Progenitor cell of endocrine pancreas (in vitro differentiated cells): ENCODE results near the gene PCYOX1L. TPM values are rescaled to one million over a fixed set of nuclear protein-coding genes. Genes with fewer than 3 reads are reported as not detected.

Source experiments
- DNase-seq: peaks from one replicate; pipeline ENCODE4 v3.0.0; 2021; ENCODE audit warnings: low spot score; ENCODE audit not compliant: unreplicated experiment
- H3K27ac Mint-ChIP-seq: 2 replicates; pipeline ENCODE4 v1.8.0; 2021; ENCODE audit warnings: mild to moderate bottlenecking, moderate library complexity, mixed read lengths
- H3K27me3 Mint-ChIP-seq: 2 replicates; pipeline ENCODE4 v1.8.0; 2021; ENCODE audit warnings: mixed read lengths
- H3K36me3 Mint-ChIP-seq: 2 replicates; pipeline ENCODE4 v1.8.0; 2022; ENCODE audit warnings: mixed read lengths; ENCODE audit not compliant: insufficient read depth
- H3K4me1 Mint-ChIP-seq: 2 replicates; pipeline ENCODE4 v1.8.0; 2021; ENCODE audit warnings: low read depth, mixed read lengths
- H3K4me3 Mint-ChIP-seq: 2 replicates; pipeline ENCODE4 v1.8.0; 2021; ENCODE audit warnings: low read depth, mild to moderate bottlenecking, moderate library complexity, mixed read lengths
- H3K9me3 Mint-ChIP-seq: 2 replicates; pipeline ENCODE4 v1.8.0; 2021; ENCODE audit warnings: low read depth, mixed read lengths
- CTCF ChIP-seq: fragments of 200-600 bp; sonication (generic); IDR thresholded peaks from one replicate; pipeline ENCODE4 v1.5.0; 2021; ENCODE audit warnings: antibody characterized with exemption, mild to moderate bottlenecking; ENCODE audit not compliant: unreplicated experiment
- total RNA-seq: library from RNA; stranded (reverse); gene quantifications from 2 replicates; pipeline ENCODE4 v1.2.1, GENCODE V29; 2021

PCYOX1L gene
- total RNA-seq, 1 donor from 2014 or later = 20.6 TPM

- no peaks in the 10 kb centered on the region for H3K27me3 Mint-ChIP-seq
- no peaks in the 10 kb centered on the region for H3K36me3 Mint-ChIP-seq
- H3K4me3 Mint-ChIP-seq = no peak overlapping the region
- no peaks in the 10 kb centered on the region for H3K9me3 Mint-ChIP-seq
- no peak for TF ChIP-seq CTCF
- H3K27ac Mint-ChIP-seq = no peak overlapping the region
- no peak for DNase-seq
- peaks cover 2% of the 10 kb centered on the region for H3K4me1 Mint-ChIP-seq
Measured at GRCh38 chr5:149379818-149380374, 22.1 kb downstream of the PCYOX1L start.

GRCh38 chr5:149380466-149381121 is 22.7 kb downstream of the PCYOX1L start:
- no peak overlapping the region for H3K27ac Mint-ChIP-seq
- peaks cover 2% of the 10 kb centered on the region for H3K4me1 Mint-ChIP-seq
- DNase-seq = no peak
- no peak overlapping the region for H3K4me3 Mint-ChIP-seq
- no peak for TF ChIP-seq CTCF
- H3K9me3 Mint-ChIP-seq = no peaks in the 10 kb centered on the region
- no peaks in the 10 kb centered on the region for H3K36me3 Mint-ChIP-seq
- no peaks in the 10 kb centered on the region for H3K27me3 Mint-ChIP-seq

- H3K9me3 Mint-ChIP-seq = no peaks in the 10 kb centered on the region
- DNase-seq = no peak
- no peak overlapping the region for H3K4me3 Mint-ChIP-seq
- no peaks in the 10 kb centered on the region for H3K36me3 Mint-ChIP-seq
- no peaks in the 10 kb centered on the region for H3K27me3 Mint-ChIP-seq
- no peak overlapping the region for H3K27ac Mint-ChIP-seq
- peaks cover 2% of the 10 kb centered on the region for H3K4me1 Mint-ChIP-seq
- TF ChIP-seq CTCF = no peak
Measured at GRCh38 chr5:149381261-149381985, 23.6 kb downstream of the PCYOX1L start.

- H3K36me3 Mint-ChIP-seq = no peaks in the 10 kb centered on the region
- peak; percentile 76 for DNase-seq
- peak; percentile 92 for TF ChIP-seq CTCF
- peaks cover 2% of the 10 kb centered on the region for H3K4me1 Mint-ChIP-seq
- H3K27me3 Mint-ChIP-seq = no peaks in the 10 kb centered on the region
- H3K27ac Mint-ChIP-seq = no peak overlapping the region
- no peak overlapping the region for H3K4me3 Mint-ChIP-seq
- no peaks in the 10 kb centered on the region for H3K9me3 Mint-ChIP-seq
Measured at GRCh38 chr5:149381986-149382338, 24.1 kb downstream of the PCYOX1L start.

- Mint-ChIP-seq H3K27me3 (no peaks in the 10 kb centered on the region), H3K4me3 (no peak overlapping the region), H3K9me3 (no peaks in the 10 kb centered on the region), H3K4me1 (peaks cover 2% of the 10 kb centered on the region), H3K27ac (no peak overlapping the region), H3K36me3 (no peaks in the 10 kb centered on the region)
- no peak for DNase-seq
- TF ChIP-seq CTCF = no peak
Measured at GRCh38 chr5:149382517-149383220, 24.8 kb downstream of the PCYOX1L start.
